Endothelial cell of umbilical vein (primary cell): ENCODE results near the gene SMTNL2. TPM values are rescaled to one million over a fixed set of nuclear protein-coding genes. Genes with fewer than 3 reads are reported as not detected.

ENCODE experiments used
- BruUV-seq: library from RNA; stranded (reverse); fragments of 400-500 nt; replicated peaks from 2 replicates; lab custom pipeline; 2021; lab: Mats Ljungman, UMichigan
- CTCF ChIA-PET: fragments of 300-600, 350-600 bp; sonication (Branson Sonifier 250); formaldehyde crosslinking; loops from one replicate; lab custom pipeline; 2021; ENCODE audit warnings: antibody characterized with exemption, inconsistent platforms; lab: Charles Lee
- POLR2A ChIA-PET: fragments of 300-600, 350-600 bp; sonication (Branson Sonifier 250); formaldehyde crosslinking; loops from one replicate; lab custom pipeline; 2021; ENCODE audit warnings: antibody characterized with exemption, inconsistent platforms; lab: Charles Lee
- DNase-seq: peaks from one replicate; pipeline ENCODE4 v3.0.0-alpha.2; 2011; ENCODE audit warnings: low read depth, low spot score
- FAIRE-seq: peaks from 2 replicates; lab custom pipeline; 2011; peaks lifted over from hg19 to GRCh38; lab: Jason Lieb, UNC
- H2AFZ ChIP-seq: 2 replicates; pipeline ENCODE4 v1.6.0; 2012; ENCODE audit warnings: low read depth, low read length, control low read depth, inconsistent platforms
- H3K27ac ChIP-seq: 2 replicates; pipeline ENCODE4 v1.5.1; 2011; ENCODE audit warnings: low read depth, mild to moderate bottlenecking, control low read depth, low read length, moderate library complexity; ENCODE audit not compliant: insufficient read depth
- H3K27me3 ChIP-seq, 2 experiments: 2 replicates each; pipeline versions ENCODE4 v1.6.0 to v1.6.1; 2011; ENCODE audit warnings: low read length in 2 of 2, mixed read lengths in 1 of 2; ENCODE audit not compliant: control insufficient read depth in 2 of 2, insufficient read depth in 2 of 2
- H3K36me3 ChIP-seq, 2 experiments: 2 replicates in 1 of 2; 3 replicates in 1 of 2; pipeline ENCODE4 v1.5.1; 2011; ENCODE audit warnings: low read length in 2 of 2, mild to moderate bottlenecking in 1 of 2, moderate library complexity in 1 of 2; ENCODE audit not compliant: control insufficient read depth in 2 of 2, insufficient read depth in 2 of 2; ENCODE audit errors: extremely low read depth in 1 of 2
- H3K4me1 ChIP-seq: 3 replicates; pipeline ENCODE4 v1.5.1; 2011; ENCODE audit warnings: mild to moderate bottlenecking, low read length; ENCODE audit not compliant: control insufficient read depth, insufficient read depth; ENCODE audit errors: extremely low read depth
- H3K4me2 ChIP-seq: 2 replicates; pipeline ENCODE4 v1.6.1; 2011; ENCODE audit warnings: low read length, control low read depth, mixed read lengths; ENCODE audit not compliant: insufficient read depth
- H3K4me3 ChIP-seq, 3 experiments: fragments of 200-600 bp in 1 of 3; sonication (generic), shearing (Covaris generic) in 1 of 3; replicated peaks in 1 of 3; 2 replicates each; pipeline ENCODE4 v1.5.1; 2011 to 2016; ENCODE audit warnings: control low read depth in 3 of 3, low read length in 3 of 3, mild to moderate bottlenecking in 2 of 3, inconsistent platforms in 1 of 3, low read depth in 1 of 3, moderate library complexity in 1 of 3; ENCODE audit not compliant: insufficient read depth in 1 of 3
- H3K79me2 ChIP-seq: 2 replicates; pipeline ENCODE4 v1.6.0; 2012; ENCODE audit warnings: low read length, inconsistent platforms; ENCODE audit not compliant: control insufficient read depth, insufficient read depth
- H3K9ac ChIP-seq: replicated peaks from 2 replicates; pipeline ENCODE3; 2011; ENCODE audit warnings: low read length, control low read depth; ENCODE audit not compliant: insufficient read depth; ENCODE audit errors: extremely low read depth
- H3K9me1 ChIP-seq: replicated peaks from 3 replicates; pipeline ENCODE4 v1.6.0; 2011; ENCODE audit warnings: mild to moderate bottlenecking, low read length; ENCODE audit not compliant: control insufficient read depth, insufficient read depth; ENCODE audit errors: extremely low read depth
- H3K9me3 ChIP-seq: replicated peaks from 2 replicates; pipeline ENCODE4 v1.5.1; 2012; ENCODE audit warnings: low read length, inconsistent platforms; ENCODE audit not compliant: control insufficient read depth, insufficient read depth
- H4K20me1 ChIP-seq: replicated peaks from 2 replicates; pipeline ENCODE3; 2011; ENCODE audit warnings: mild to moderate bottlenecking, low read length; ENCODE audit not compliant: control insufficient read depth, insufficient read depth; ENCODE audit errors: extremely low read depth
- CTCF ChIP-seq, 2 donors: IDR thresholded peaks; 1 replicate in 1 of 2; 2 replicates in 1 of 2; pipeline ENCODE4 v1.5.1; 2011; ENCODE audit warnings: low read length in 2 of 2, mild to moderate bottlenecking in 2 of 2, moderate library complexity in 2 of 2, control low read depth in 1 of 2, inconsistent platforms in 1 of 2, low read depth in 1 of 2; ENCODE audit not compliant: insufficient read depth in 1 of 2; ENCODE audit errors: extremely low read depth in 1 of 2
- EZH2 ChIP-seq: IDR thresholded peaks from 2 replicates; pipeline ENCODE4 v1.6.1; 2012; ENCODE audit warnings: borderline replicate concordance, low read depth, mild to moderate bottlenecking, moderate library complexity, low read length, inconsistent platforms; ENCODE audit not compliant: severe bottlenecking
- FOS ChIP-seq: IDR thresholded peaks from 2 replicates; pipeline ENCODE4 v1.6.1; 2011; ENCODE audit warnings: mild to moderate bottlenecking, low read length, moderate library complexity, borderline replicate concordance; ENCODE audit not compliant: insufficient read depth
- GATA2 ChIP-seq: IDR thresholded peaks from 2 replicates; pipeline ENCODE4 v1.7.0; 2011; ENCODE audit warnings: low read depth, mild to moderate bottlenecking, moderate library complexity, mixed read lengths, low read length; ENCODE audit not compliant: insufficient read length, insufficient read depth
- JUN ChIP-seq: IDR thresholded peaks from 2 replicates; pipeline ENCODE4 v1.6.1; 2011; ENCODE audit warnings: borderline replicate concordance, low read depth; ENCODE audit not compliant: insufficient read length, insufficient read depth
- MYC ChIP-seq: IDR thresholded peaks from one replicate; pipeline ENCODE4 v1.6.1; 2011; ENCODE audit warnings: mild to moderate bottlenecking, low read depth, low read length
- POLR2A ChIP-seq: IDR thresholded peaks from 2 replicates; pipeline ENCODE4 v1.6.1; 2012; ENCODE audit warnings: low read depth, mild to moderate bottlenecking, control low read depth, low read length
- POLR2AphosphoS5 ChIP-seq: IDR thresholded peaks from 2 replicates; pipeline ENCODE4 v1.6.1; 2012; ENCODE audit warnings: low read depth, mild to moderate bottlenecking, control low read depth, low read length, moderate library complexity; ENCODE audit not compliant: insufficient read depth
- dilution Hi-C: fragments of 300-500 bp; cut with MboI; formaldehyde crosslinking; loops from one replicate; pipeline ENCODE4 v1.15.0; 2019; ENCODE audit warnings: low sequenced_read_pairs; ENCODE audit not compliant: extremely low pct_ligation_motif_present
- intact Hi-C: fragments of 100-400 bp; cut with micrococcal nuclease; formaldehyde crosslinking; loops from one replicate; pipeline ENCODE4 v1.10.0; 2022
- polyA plus RNA-seq, 4 experiments: library from polyadenylated mRNA; depleted of rRNA in 3 of 4; stranded (reverse) in 3 of 4; unstranded in 1 of 4; fragments of >200 nt; gene quantifications; 2 replicates each; pipeline versions ENCODE4 v1.2.1 to v1.2.3, GENCODE V29; 2011 to 2012; ENCODE audit warnings: missing spikeins in 1 of 4
- total RNA-seq: library from RNA; stranded (reverse); gene quantifications from 2 replicates; pipeline ENCODE4 v1.2.3, GENCODE V29; 2021
- TF ChIP-seq, protein P1 (sequence below): IDR thresholded peaks from 2 replicates; pipeline ENCODE4 v1.6.1; 2011; ENCODE audit not compliant: insufficient read depth, insufficient read length

SMTNL2 gene
- total and polyA plus RNA-seq, 2 donors (not counting 3 experiments of a cell fraction or from before 2014, with no cell fraction given) = not detected

- intact Hi-C loops = no loop called here
- Histone ChIP-seq H3K9me1 (no peaks in the 10 kb centered on the region), H2AFZ (no peak overlapping the region), H3K27ac (no peak overlapping the region), H3K9me3 (no peaks in the 10 kb centered on the region), H3K27me3 (peaks cover 0 to 7% of the 10 kb centered on the region in 2 experiments), H3K79me2 (no peaks in the 10 kb centered on the region), H3K36me3 (no peaks in the 10 kb centered on the region), H3K4me2 (no peak overlapping the region), H4K20me1 (no peaks in the 10 kb centered on the region), H3K4me3 (no peak overlapping the region), H3K4me1 (no peaks in the 10 kb centered on the region), H3K9ac (no peak overlapping the region)
- BruUV-seq = no TSS peak
- POLR2A ChIA-PET = no interaction called here
- DNase-seq (no peak), FAIRE-seq (no peak)
- TF ChIP-seq FOS (no peak), JUN (no peak), POLR2AphosphoS5 (no peak), MYC (no peak), GATA2 (no peak), EZH2 (no peak), POLR2A (no peak), CTCF (IDR thresholded peaks at IDR 0.05; ENCODE audit: extremely low read depth in 1 of 2, insufficient read depth in 1 of 2, low read depth in 1 of 2, low read length in 2 of 2) (no peak)
- TF ChIP-seq, protein P1, sequence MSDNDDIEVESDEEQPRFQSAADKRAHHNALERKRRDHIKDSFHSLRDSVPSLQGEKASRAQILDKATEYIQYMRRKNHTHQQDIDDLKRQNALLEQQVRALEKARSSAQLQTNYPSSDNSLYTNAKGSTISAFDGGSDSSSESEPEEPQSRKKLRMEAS = no peak
- dilution Hi-C loops = no loop called here
- CTCF ChIA-PET = interaction anchor here (0.5 kb wide), 1 partner anchor 112 kb away, joined by 3 read pairs; no protein-coding TSS in a partner anchor
Measured at GRCh38 chr17:4573669-4574068, 10.7 kb upstream of the SMTNL2 start.
